A549 (cell line): Measurements from ENCODE around the gene UBE2O.

Experiments used
- CHD4 ChIP-seq: fragments of 200-600 bp; sonication (generic); IDR thresholded peaks from 2 replicates; pipeline ENCODE4 v1.6.1; 2016; ENCODE audit warnings: antibody characterized with exemption, mild to moderate bottlenecking, borderline replicate concordance
- EP300 ChIP-seq, 2 experiments: fragments of >200 bp; sonication (Bioruptor Twin); formaldehyde crosslinking; IDR thresholded peaks; 2 replicates in 1 of 2; 3 replicates in 1 of 2; pipeline ENCODE4 v1.6.1; 2016 to 2017
- HOXA7 ChIP-seq: fragments of 250-450 bp; sonication (Bioruptor Pico); IDR thresholded peaks from 2 replicates; pipeline ENCODE4 v1.5.0; 2020; ENCODE audit warnings: mild to moderate bottlenecking, moderate library complexity
- JUN ChIP-seq, 2 experiments: fragments of >200 bp; sonication (Bioruptor Twin); formaldehyde crosslinking; IDR thresholded peaks; 2 replicates in 1 of 2; 3 replicates in 1 of 2; pipeline ENCODE4 v1.6.1; 2016 to 2017
- POLR2A ChIP-seq: IDR thresholded peaks from 2 replicates; pipeline ENCODE4 v1.6.1; 2012; ENCODE audit warnings: mild to moderate bottlenecking, low read length
- RFX5 ChIP-seq: fragments of 450-650 bp; IDR thresholded peaks from 2 replicates; pipeline ENCODE4 v1.7.1; 2014; ENCODE audit warnings: antibody characterized with exemption, mild to moderate bottlenecking, moderate library complexity
- RNF2 ChIP-seq: fragments of 200-600 bp; sonication (generic); IDR thresholded peaks from 2 replicates; pipeline ENCODE4 v1.6.1; 2016; ENCODE audit warnings: low read depth, mild to moderate bottlenecking, antibody characterized with exemption, moderate library complexity, borderline replicate concordance
- SREBF2 ChIP-seq: fragments of 450-650 bp; IDR thresholded peaks from 2 replicates; pipeline ENCODE4 v1.6.1; 2014; ENCODE audit warnings: mild to moderate bottlenecking, moderate library complexity
- TF ChIP-seq, protein P1 (sequence below): fragments of >200 bp; sonication (Bioruptor Twin); formaldehyde crosslinking; IDR thresholded peaks from 3 replicates; pipeline ENCODE4 v1.5.1; 2016

- TF ChIP-seq, protein P1, sequence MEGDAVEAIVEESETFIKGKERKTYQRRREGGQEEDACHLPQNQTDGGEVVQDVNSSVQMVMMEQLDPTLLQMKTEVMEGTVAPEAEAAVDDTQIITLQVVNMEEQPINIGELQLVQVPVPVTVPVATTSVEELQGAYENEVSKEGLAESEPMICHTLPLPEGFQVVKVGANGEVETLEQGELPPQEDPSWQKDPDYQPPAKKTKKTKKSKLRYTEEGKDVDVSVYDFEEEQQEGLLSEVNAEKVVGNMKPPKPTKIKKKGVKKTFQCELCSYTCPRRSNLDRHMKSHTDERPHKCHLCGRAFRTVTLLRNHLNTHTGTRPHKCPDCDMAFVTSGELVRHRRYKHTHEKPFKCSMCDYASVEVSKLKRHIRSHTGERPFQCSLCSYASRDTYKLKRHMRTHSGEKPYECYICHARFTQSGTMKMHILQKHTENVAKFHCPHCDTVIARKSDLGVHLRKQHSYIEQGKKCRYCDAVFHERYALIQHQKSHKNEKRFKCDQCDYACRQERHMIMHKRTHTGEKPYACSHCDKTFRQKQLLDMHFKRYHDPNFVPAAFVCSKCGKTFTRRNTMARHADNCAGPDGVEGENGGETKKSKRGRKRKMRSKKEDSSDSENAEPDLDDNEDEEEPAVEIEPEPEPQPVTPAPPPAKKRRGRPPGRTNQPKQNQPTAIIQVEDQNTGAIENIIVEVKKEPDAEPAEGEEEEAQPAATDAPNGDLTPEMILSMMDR: no peak
- no peak for TF ChIP-seq JUN (IDR thresholded peaks at IDR 0.05)
- TF ChIP-seq CHD4: no peak
- TF ChIP-seq RFX5: no peak
- no peak for TF ChIP-seq POLR2A
- TF ChIP-seq RNF2: no peak
- no peak for TF ChIP-seq SREBF2
- TF ChIP-seq HOXA7 (CRISPR knock-in tag): no peak
- TF ChIP-seq EP300 (IDR thresholded peaks at IDR 0.05): no peak
Observed at GRCh38 chr17:76367642-76368041, 85.3 kb downstream of the UBE2O start.
